Ovary (tissue), 3 donors: ENCODE results near the gene DNAAF8.

Experiments used
- EP300 ChIP-seq: sonication (generic); formaldehyde crosslinking; IDR thresholded peaks from one replicate; pipeline ENCODE4 v1.6.1; 2017; ENCODE audit warnings: antibody characterized with exemption
- TF ChIP-seq, protein P1 (sequence below), 3 donors: fragments of 450-650 bp in 2 of 3; fragments of 200-600 bp in 1 of 3; IDR thresholded peaks; one replicate each; pipeline versions ENCODE4 v1.5.1 to v1.8.0; 2016 to 2022; ENCODE audit warnings: antibody characterized with exemption in 3 of 3, mild to moderate bottlenecking in 1 of 3
- donor health status: DM: no; HTN: no; CAD: no.

GRCh38 chr16:4684763-4685162 lies 49.6 kb upstream of the DNAAF8 start:
- no peak for TF ChIP-seq EP300
- TF ChIP-seq, protein P1, sequence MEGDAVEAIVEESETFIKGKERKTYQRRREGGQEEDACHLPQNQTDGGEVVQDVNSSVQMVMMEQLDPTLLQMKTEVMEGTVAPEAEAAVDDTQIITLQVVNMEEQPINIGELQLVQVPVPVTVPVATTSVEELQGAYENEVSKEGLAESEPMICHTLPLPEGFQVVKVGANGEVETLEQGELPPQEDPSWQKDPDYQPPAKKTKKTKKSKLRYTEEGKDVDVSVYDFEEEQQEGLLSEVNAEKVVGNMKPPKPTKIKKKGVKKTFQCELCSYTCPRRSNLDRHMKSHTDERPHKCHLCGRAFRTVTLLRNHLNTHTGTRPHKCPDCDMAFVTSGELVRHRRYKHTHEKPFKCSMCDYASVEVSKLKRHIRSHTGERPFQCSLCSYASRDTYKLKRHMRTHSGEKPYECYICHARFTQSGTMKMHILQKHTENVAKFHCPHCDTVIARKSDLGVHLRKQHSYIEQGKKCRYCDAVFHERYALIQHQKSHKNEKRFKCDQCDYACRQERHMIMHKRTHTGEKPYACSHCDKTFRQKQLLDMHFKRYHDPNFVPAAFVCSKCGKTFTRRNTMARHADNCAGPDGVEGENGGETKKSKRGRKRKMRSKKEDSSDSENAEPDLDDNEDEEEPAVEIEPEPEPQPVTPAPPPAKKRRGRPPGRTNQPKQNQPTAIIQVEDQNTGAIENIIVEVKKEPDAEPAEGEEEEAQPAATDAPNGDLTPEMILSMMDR (IDR thresholded peaks at IDR 0.05), result no peak
